Heart left ventricle (tissue), 16 donors: ENCODE data around the gene SLC30A10. TPM values are rescaled to one million over a fixed set of nuclear protein-coding genes. Genes with fewer than 3 reads are reported as not detected.
A peak's percentile ranks its signal among the peaks of the same experiment; 100 is the strongest.

Source experiments
- ATAC-seq, 4 donors: fragments of 200-7000 bp; cut with Tn5 transposase; one replicate each; pipeline ENCODE4 v1.9.1; 2020 to 2022; ENCODE audit warnings: moderate library complexity in 4 of 4, mild to moderate bottlenecking in 3 of 4, moderate number of reproducible peaks in 1 of 4
- DNase-seq, 5 donors: peaks; one replicate each; pipeline ENCODE4 v3.0.0-alpha.2; 2020
- H3K27ac ChIP-seq, 12 donors: fragments of 200-600 bp; sonication (generic) in 4 of 12; one replicate each; pipeline versions ENCODE4 v1.5.0 to v1.8.0; 2016 to 2022; ENCODE audit warnings: mild to moderate bottlenecking in 2 of 12
- H3K27me3 ChIP-seq, 9 donors: fragments of 200-600 bp; sonication (generic) in 2 of 9; one replicate each; pipeline versions ENCODE4 v1.5.1 to v1.8.0; 2016 to 2022; ENCODE audit warnings: mild to moderate bottlenecking in 3 of 9
- H3K36me3 ChIP-seq, 9 donors: fragments of 200-600 bp; sonication (generic) in 2 of 9; one replicate each; pipeline versions ENCODE4 v1.5.0 to v1.8.0; 2018 to 2022; ENCODE audit warnings: mild to moderate bottlenecking in 2 of 9
- H3K4me1 ChIP-seq, 12 donors: fragments of 200-600 bp; sonication (generic) in 4 of 12; one replicate each; pipeline versions ENCODE4 v1.5.0 to v1.8.0; 2016 to 2022; ENCODE audit warnings: mild to moderate bottlenecking in 3 of 12
- H3K4me3 ChIP-seq, 12 donors: fragments of 200-600 bp; sonication (generic) in 4 of 12; one replicate each; pipeline versions ENCODE4 v1.5.0 to v1.8.0; 2017 to 2022; ENCODE audit warnings: mild to moderate bottlenecking in 9 of 12, moderate library complexity in 4 of 12
- H3K9me3 ChIP-seq, 12 donors: fragments of 200-600 bp; sonication (generic) in 4 of 12; one replicate each; pipeline versions ENCODE4 v1.5.0 to v1.8.0; 2016 to 2022; ENCODE audit warnings: mild to moderate bottlenecking in 1 of 12
- CTCF ChIP-seq, 12 donors: fragments of 200-600 bp; sonication (generic) in 4 of 12; IDR thresholded peaks; one replicate each; pipeline versions ENCODE4 v1.5.0 to v1.8.0; 2018 to 2022; ENCODE audit warnings: antibody characterized with exemption in 12 of 12, mild to moderate bottlenecking in 5 of 12
- POLR2A ChIP-seq, 2 donors: fragments of 450-650 bp; IDR thresholded peaks; one replicate each; pipeline ENCODE4 v1.6.1; 2017; ENCODE audit warnings: antibody characterized with exemption in 2 of 2, mild to moderate bottlenecking in 2 of 2, moderate library complexity in 2 of 2
- WGBS, 4 donors: extraction: QIAGEN DNeasy Blood & Tissue Kit in 2 of 4; methylation state at CpG; one replicate each; pipeline versions ENCODE4 v1.1.5 to v1.1.7; 2013 to 2018; 5-methylcytosine and 5-hydroxymethylcytosine counted together
- intact Hi-C, 10 donors: fragments of 100-400 bp; cut with DNase I; formaldehyde crosslinking; loops; one replicate each; pipeline versions ENCODE4 v1.11.1 to v1.14.2; 2022
- long read RNA-seq, 3 donors: library from polyadenylated mRNA; unstranded; transcript quantifications; one replicate each; pipeline ENCODE4 v2.0.0, GENCODE V29; 2020 to 2021
- polyA plus RNA-seq, 2 donors: library from polyadenylated mRNA; stranded (reverse); fragments of 200-250 nt; gene quantifications; one replicate each; pipeline ENCODE4 v1.2.3, GENCODE V29; 2013
- total RNA-seq, 9 donors: library from RNA; depleted of rRNA in 2 of 9; stranded (reverse); fragments of >200 nt in 2 of 9; fragmentation: NEBNext Ultra II Directional in 3 of 9; extraction: Animal tissue kit (Norgen Biotek cat#: 25700) in 3 of 9; gene quantifications; one replicate each; pipeline versions ENCODE4 v1.1.0 to v1.2.4, GENCODE V29; 2016 to 2023
- donor health status: ischemic (EF 13 %, LVEDD 7.1; RV severe dilation, severe dysfunction).
- donor health status: healthy with polysubstance abuse.
- donor health status: DM: no; HTN: yes; CAD: no.
- donor health status: DM: no; HTN: no; CAD: no.
- donor health status: ischemic (EF 25% LVEDD 6.9; RV normal size, moderate dysfunction).
- donor health status: ischemic (EF 25% LVEDD 5.7; RV mildly dilated, moderate dysfunction).
- donor health status: healthy.
- donor health status: DM: yes; HTN: yes; CAD: no.
- donor health status: ischemic (EF 35%, LVEDD 5.7; RV mildly dilated, moderate dysfunction).
- donor health status: nonischemic (EF 11% LVEDD 7.7; RV severe dilation, severe dysfunction).
- donor health status: DM: yes; HTN: yes; CAD: no.
- donor health status: PGD.
- donor health status: ischemic (EF 29% LVEDD 5.4; RV normal size, mild dysfunction).
- donor health status: nonischemic (EF 23%, LVEDD 6.1; RV moderate dilation, normal function).

The SLC30A10 gene
- under 1 TPM in 4 of 9 donors, not detected in 5; 0.14 to 0.55 (median 0.29) TPM for total RNA-seq
- polyA plus RNA-seq: under 1 TPM in 1 of 2 donors, not detected in 1; 0.08 TPM
- long read RNA-seq, donor 1, partial matches to known transcripts: 0 of 3 reads
- long read RNA-seq, donor 1, other reads (novel, unspliced or antisense): 3 of 3 reads
- long read RNA-seq, donor 2, partial matches to known transcripts: 0 of 7 reads
- long read RNA-seq, donor 2, other reads (novel, unspliced or antisense): 7 of 7 reads
- long read RNA-seq, donor 3, partial matches to known transcripts: 0 of 2 reads
- long read RNA-seq, donor 3, other reads (novel, unspliced or antisense): 2 of 2 reads

DNA sequence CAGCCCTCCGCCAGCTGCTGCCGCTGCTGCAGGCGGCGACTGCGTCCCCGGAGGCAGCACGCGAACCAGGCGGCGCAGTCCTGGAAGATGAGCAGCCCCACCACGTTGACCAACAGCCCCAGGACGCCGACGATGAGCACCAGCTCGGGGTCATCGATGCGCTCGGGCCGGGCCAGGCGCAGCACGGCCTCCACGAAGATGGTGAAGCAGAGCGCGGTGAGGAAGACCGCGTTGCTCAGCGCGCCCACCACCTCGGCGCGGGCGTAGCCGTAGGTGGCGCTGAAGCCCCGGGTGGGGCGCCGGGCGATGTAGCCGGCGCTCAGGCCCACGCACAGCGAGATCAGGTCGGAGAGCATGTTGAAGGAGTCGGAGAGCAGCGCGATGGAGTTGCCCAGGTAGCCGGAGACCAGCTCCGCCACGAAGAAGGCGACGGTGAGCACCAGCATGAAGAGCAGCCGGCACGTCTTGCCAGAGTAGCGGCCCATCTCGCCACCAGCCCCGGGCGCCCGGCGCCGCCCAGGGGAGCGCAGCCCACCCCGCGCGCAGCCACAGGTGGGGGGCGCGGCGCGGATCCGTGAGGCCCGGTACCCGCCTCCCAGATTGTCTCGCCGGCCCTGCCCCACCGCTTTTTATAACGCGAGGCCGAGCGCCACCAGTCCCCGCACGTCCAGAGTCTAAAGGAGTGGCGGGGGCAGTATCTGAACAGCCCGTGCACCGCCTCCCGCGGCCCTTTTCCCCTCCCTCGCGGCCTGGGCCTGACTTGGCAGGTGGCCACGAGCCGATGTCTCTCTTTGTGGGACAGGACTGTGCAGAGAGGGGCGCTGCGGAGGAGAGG is at the start of gene SLC30A10:
Gene SLC30A10 (minus strand): TSS at position 602 of the 835 bp plus-strand sequence. CDS start 117 bp downstream, at position 485.
- H3K27ac ChIP-seq: no peak within 1 kb of the TSS
- no peaks in the 10 kb centered on the region for H3K36me3 ChIP-seq
- 0 to 2% (median 1%) methylated on average over 13 to 91 of the region's 91 CpGs for WGBS, 4 donors
- no peak for TF ChIP-seq POLR2A (IDR thresholded peaks at IDR 0.05)
- no peak for TF ChIP-seq CTCF (IDR thresholded peaks at IDR 0.05)
- H3K27me3 ChIP-seq: peaks cover 4 to 41% (median 13%) of the 10 kb centered on the region in 9 donors
- ATAC-seq (peak in 3 of 4 donors; percentile 34 to 47 (median 41)), DNase-seq (peak in 3 of 5 donors; percentile 19 to 64 (median 41))
- peak within 1 kb of the TSS; percentile 30 to 59 (median 46) for H3K4me3 ChIP-seq
- H3K4me1 ChIP-seq: peaks cover 0 to 12% (median 5%) of the 10 kb centered on the region in 12 donors
- intact Hi-C loops: no loop called here
- H3K9me3 ChIP-seq: no peaks in the 10 kb centered on the region

GRCh38 chr1:219973213-219973612 is 44.9 kb upstream of the SLC30A10 start:
- no peak for TF ChIP-seq POLR2A (IDR thresholded peaks at IDR 0.05)
- TF ChIP-seq CTCF (IDR thresholded peaks at IDR 0.05): no peak
- Histone ChIP-seq H3K36me3 (peaks cover 0 to 100% (median 91%) of the 10 kb centered on the region in 9 donors), H3K4me3 (no peak overlapping the region), H3K9me3 (no peaks in the 10 kb centered on the region), H3K27ac (no peak overlapping the region), H3K4me1 (no peaks in the 10 kb centered on the region), H3K27me3 (no peaks in the 10 kb centered on the region)
- ATAC-seq (no peak), DNase-seq (no peak)
- WGBS, 4 donors: 59 to 71% (median 64%) methylated on average over 3 of the region's 3 CpGs
- intact Hi-C loops: no loop called here

DNA sequence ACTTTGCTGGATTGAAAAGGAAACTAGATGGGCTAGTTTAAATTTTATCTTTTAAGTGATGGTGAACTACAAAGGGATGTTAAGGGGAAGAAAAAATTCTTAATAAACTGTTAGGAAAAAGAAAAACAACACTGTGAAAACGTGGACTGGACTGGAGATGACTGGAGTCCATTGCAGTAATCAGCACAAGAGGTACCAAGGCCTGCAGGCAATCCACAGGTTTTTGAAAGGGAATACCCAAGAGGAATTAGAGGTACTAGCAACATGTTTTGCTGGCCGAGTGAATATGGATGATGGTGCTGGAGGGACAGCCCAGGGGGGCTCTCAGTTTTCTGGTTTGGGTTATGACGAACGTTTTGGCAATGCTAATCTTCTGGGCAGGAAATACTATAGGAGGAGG is 39.0 kb upstream of the SLC30A10 start:
- no peaks in the 10 kb centered on the region for H3K27me3 ChIP-seq
- no peak overlapping the region for H3K27ac ChIP-seq
- intact Hi-C loops: no loop called here
- H3K4me3 ChIP-seq: no peak overlapping the region
- DNase-seq (no peak), ATAC-seq (no peak)
- H3K9me3 ChIP-seq: no peaks in the 10 kb centered on the region
- H3K36me3 ChIP-seq: peaks cover 0 to 51% (median 46%) of the 10 kb centered on the region in 9 donors
- WGBS, 4 donors: 81 to 94% (median 85%) methylated on average over 4 of the region's 4 CpGs
- no peak for TF ChIP-seq CTCF (IDR thresholded peaks at IDR 0.05)
- no peak for TF ChIP-seq POLR2A (IDR thresholded peaks at IDR 0.05)
- no peaks in the 10 kb centered on the region for H3K4me1 ChIP-seq

DNA sequence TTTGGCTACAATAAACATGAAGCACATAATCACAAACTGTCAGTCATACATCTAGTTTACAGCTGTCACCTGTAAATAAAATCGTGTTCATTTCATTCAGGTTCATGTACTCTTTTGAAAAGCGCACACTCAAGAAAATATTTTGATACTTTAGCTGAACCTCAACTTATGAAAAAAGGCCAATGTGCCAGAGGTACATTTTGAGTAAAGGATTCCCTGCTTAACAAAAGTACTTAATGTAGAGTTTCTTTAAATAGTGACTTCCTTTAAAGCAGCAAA is 37.7 kb upstream of the SLC30A10 start:
- H3K27me3 ChIP-seq: no peaks in the 10 kb centered on the region
- peaks cover 0 to 38% (median 33%) of the 10 kb centered on the region in 9 donors for H3K36me3 ChIP-seq
- no peaks in the 10 kb centered on the region for H3K4me1 ChIP-seq
- no peaks in the 10 kb centered on the region for H3K9me3 ChIP-seq
- H3K27ac ChIP-seq: no peak overlapping the region
- 86 to 89% (median 89%) methylated on average over 2 of the region's 2 CpGs for WGBS, 4 donors
- ATAC-seq (no peak), DNase-seq (no peak)
- no peak for TF ChIP-seq CTCF (IDR thresholded peaks at IDR 0.05)
- no peak for TF ChIP-seq POLR2A (IDR thresholded peaks at IDR 0.05)
- no peak overlapping the region for H3K4me3 ChIP-seq
- intact Hi-C loops: no loop called here
